Measurements from ENCODE around the gene RCOR1.

RCOR1 gene

GRCh38 chr14:102554821-102555819, 37.3 kb upstream of the RCOR1 start:
- H3K4me2 ChIP-seq (ENCODE audit: low read length): peak overlapping the region; percentile 45
- no peak overlapping the region for H3K27ac ChIP-seq (ENCODE audit: low read length)
- no peaks in the 10 kb centered on the region for H3K27me3 ChIP-seq (ENCODE audit: low read depth, low read length)
- no peak overlapping the region for H2AFZ ChIP-seq (ENCODE audit: low read depth, low read length)
- H3K9me3 ChIP-seq (ENCODE audit: insufficient read depth, low read length): no peaks in the 10 kb centered on the region
- no peaks in the 10 kb centered on the region for H3K36me3 ChIP-seq (replicated peaks; ENCODE audit: low read depth, low read length)
- peak overlapping the region; percentile 53 for H3K9ac ChIP-seq (ENCODE audit: low read length)
- no peak for TF ChIP-seq EZH2phosphoT487 (IDR thresholded peaks at IDR 0.05; ENCODE audit: low read depth)
- TF ChIP-seq CTCF (IDR thresholded peaks at IDR 0.05; ENCODE audit: low read depth, low read length): no peak
- H3K4me1 ChIP-seq (ENCODE audit: low read length): peaks cover 5% of the 10 kb centered on the region
- H3K79me2 ChIP-seq (ENCODE audit: low read length): no peaks in the 10 kb centered on the region
- no peaks in the 10 kb centered on the region for H4K20me1 ChIP-seq (ENCODE audit: insufficient read depth, low read length)
- H3K4me3 ChIP-seq (ENCODE audit: low read length): peak overlapping the region; percentile 76

- H3K9ac ChIP-seq (ENCODE audit: low read length): no peak overlapping the region
- no peak overlapping the region for H3K4me2 ChIP-seq (ENCODE audit: low read length)
- H3K79me2 ChIP-seq (ENCODE audit: low read length): no peaks in the 10 kb centered on the region
- H2AFZ ChIP-seq (ENCODE audit: low read depth, low read length): no peak overlapping the region
- H3K27me3 ChIP-seq (ENCODE audit: low read depth, low read length): no peaks in the 10 kb centered on the region
- H3K4me3 ChIP-seq (ENCODE audit: low read length): no peak overlapping the region
- H4K20me1 ChIP-seq (ENCODE audit: insufficient read depth, low read length): no peaks in the 10 kb centered on the region
- TF ChIP-seq EZH2phosphoT487 (IDR thresholded peaks at IDR 0.05; ENCODE audit: low read depth): no peak
- no peak for TF ChIP-seq CTCF (IDR thresholded peaks at IDR 0.05; ENCODE audit: low read depth, low read length)
- no peaks in the 10 kb centered on the region for H3K9me3 ChIP-seq (ENCODE audit: insufficient read depth, low read length)
- peaks cover 14% of the 10 kb centered on the region for H3K4me1 ChIP-seq (ENCODE audit: low read length)
- H3K36me3 ChIP-seq (replicated peaks; ENCODE audit: low read depth, low read length): no peaks in the 10 kb centered on the region
- no peak overlapping the region for H3K27ac ChIP-seq (ENCODE audit: low read length)
Observed at GRCh38 chr14:102556098-102556677, 36.3 kb upstream of the RCOR1 start.

- no peaks in the 10 kb centered on the region for H3K79me2 ChIP-seq (ENCODE audit: low read length)
- no peaks in the 10 kb centered on the region for H3K27me3 ChIP-seq (ENCODE audit: low read depth, low read length)
- H3K4me3 ChIP-seq (ENCODE audit: low read length): no peak overlapping the region
- no peaks in the 10 kb centered on the region for H4K20me1 ChIP-seq (ENCODE audit: insufficient read depth, low read length)
- no peak overlapping the region for H3K4me2 ChIP-seq (ENCODE audit: low read length)
- no peak overlapping the region for H3K9ac ChIP-seq (ENCODE audit: low read length)
- no peak overlapping the region for H3K27ac ChIP-seq (ENCODE audit: low read length)
- H3K4me1 ChIP-seq (ENCODE audit: low read length): peaks cover 14% of the 10 kb centered on the region
- H2AFZ ChIP-seq (ENCODE audit: low read depth, low read length): no peak overlapping the region
- H3K36me3 ChIP-seq (replicated peaks; ENCODE audit: low read depth, low read length): no peaks in the 10 kb centered on the region
- no peaks in the 10 kb centered on the region for H3K9me3 ChIP-seq (ENCODE audit: insufficient read depth, low read length)
- TF ChIP-seq EZH2phosphoT487 (IDR thresholded peaks at IDR 0.05; ENCODE audit: low read depth) (no peak), CTCF (IDR thresholded peaks at IDR 0.05; ENCODE audit: low read depth, low read length) (no peak)
Observed at GRCh38 chr14:102557434-102558226, 34.8 kb upstream of the RCOR1 start.

Data from OCI-LY3 (cell line).